ENCODE data around the gene USP12. TPM values are rescaled to one million over a fixed set of nuclear protein-coding genes. Genes with fewer than 3 reads are reported as not detected.

The USP12 gene
- total RNA-seq, 1 donor from 2014 or later: 19.1 TPM

- peaks cover 25% of the 10 kb centered on the region for H3K9me3 Mint-ChIP-seq
- TF ChIP-seq, protein P1, sequence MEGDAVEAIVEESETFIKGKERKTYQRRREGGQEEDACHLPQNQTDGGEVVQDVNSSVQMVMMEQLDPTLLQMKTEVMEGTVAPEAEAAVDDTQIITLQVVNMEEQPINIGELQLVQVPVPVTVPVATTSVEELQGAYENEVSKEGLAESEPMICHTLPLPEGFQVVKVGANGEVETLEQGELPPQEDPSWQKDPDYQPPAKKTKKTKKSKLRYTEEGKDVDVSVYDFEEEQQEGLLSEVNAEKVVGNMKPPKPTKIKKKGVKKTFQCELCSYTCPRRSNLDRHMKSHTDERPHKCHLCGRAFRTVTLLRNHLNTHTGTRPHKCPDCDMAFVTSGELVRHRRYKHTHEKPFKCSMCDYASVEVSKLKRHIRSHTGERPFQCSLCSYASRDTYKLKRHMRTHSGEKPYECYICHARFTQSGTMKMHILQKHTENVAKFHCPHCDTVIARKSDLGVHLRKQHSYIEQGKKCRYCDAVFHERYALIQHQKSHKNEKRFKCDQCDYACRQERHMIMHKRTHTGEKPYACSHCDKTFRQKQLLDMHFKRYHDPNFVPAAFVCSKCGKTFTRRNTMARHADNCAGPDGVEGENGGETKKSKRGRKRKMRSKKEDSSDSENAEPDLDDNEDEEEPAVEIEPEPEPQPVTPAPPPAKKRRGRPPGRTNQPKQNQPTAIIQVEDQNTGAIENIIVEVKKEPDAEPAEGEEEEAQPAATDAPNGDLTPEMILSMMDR (conservative IDR thresholded peaks at IDR 0.05): no peak
- no peak for DNase-seq (ENCODE audit: extremely low spot score, unreplicated experiment)
- peaks cover 24% of the 10 kb centered on the region for H3K36me3 Mint-ChIP-seq
- H3K4me3 Mint-ChIP-seq: no peak overlapping the region
- H3K27ac Mint-ChIP-seq: no peak overlapping the region
- no peaks in the 10 kb centered on the region for H3K27me3 Mint-ChIP-seq
- peaks cover 6% of the 10 kb centered on the region for H3K4me1 Mint-ChIP-seq (ENCODE audit: unreplicated experiment)
Observed at GRCh38 chr13:27159806-27160563, 11.6 kb downstream of the USP12 start.

GRCh38 chr13:27158335-27158734, 13.3 kb downstream of the USP12 start:
- Mint-ChIP-seq H3K27me3 (no peaks in the 10 kb centered on the region), H3K27ac (no peak overlapping the region), H3K9me3 (peaks cover 25% of the 10 kb centered on the region), H3K4me3 (no peak overlapping the region), H3K36me3 (peaks cover 24% of the 10 kb centered on the region), H3K4me1 (ENCODE audit: unreplicated experiment) (peaks cover 10% of the 10 kb centered on the region)
- TF ChIP-seq, protein P1 (conservative IDR thresholded peaks at IDR 0.05): no peak
- no peak for DNase-seq (ENCODE audit: extremely low spot score, unreplicated experiment)

GRCh38 chr13:27151798-27152599, 19.6 kb downstream of the USP12 start:
- Mint-ChIP-seq H3K27ac (no peak overlapping the region), H3K9me3 (peaks cover 21% of the 10 kb centered on the region), H3K4me3 (no peak overlapping the region), H3K27me3 (no peaks in the 10 kb centered on the region), H3K36me3 (peaks cover 20% of the 10 kb centered on the region), H3K4me1 (ENCODE audit: unreplicated experiment) (peaks cover 6% of the 10 kb centered on the region)
- DNase-seq (ENCODE audit: extremely low spot score, unreplicated experiment): no peak
- TF ChIP-seq, protein P1 (conservative IDR thresholded peaks at IDR 0.05): no peak

DNA sequence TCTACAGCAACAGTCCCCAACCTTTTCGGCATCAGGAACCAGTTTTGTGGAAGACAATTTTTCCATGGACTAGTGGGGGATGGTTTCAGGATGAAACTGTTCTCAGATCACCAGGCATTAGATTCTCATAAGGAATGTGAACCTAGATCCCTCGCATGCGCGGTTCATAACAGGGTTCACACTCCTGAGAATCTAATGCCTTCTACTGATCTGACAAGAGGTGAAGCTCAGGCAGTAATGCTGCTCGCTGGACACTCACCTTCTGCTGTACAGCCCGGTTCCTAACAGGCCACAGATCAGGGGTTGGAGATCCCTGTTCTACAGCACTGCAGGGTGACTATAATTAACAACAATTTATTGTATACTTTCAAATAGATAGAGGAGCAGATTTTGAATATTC, 21.9 kb downstream of the USP12 start:
- DNase-seq (ENCODE audit: extremely low spot score, unreplicated experiment): no peak
- H3K27ac Mint-ChIP-seq: no peak overlapping the region
- no peak overlapping the region for H3K4me3 Mint-ChIP-seq
- no peaks in the 10 kb centered on the region for H3K27me3 Mint-ChIP-seq
- H3K9me3 Mint-ChIP-seq: peaks cover 9% of the 10 kb centered on the region
- peaks cover 6% of the 10 kb centered on the region for H3K4me1 Mint-ChIP-seq (ENCODE audit: unreplicated experiment)
- peaks cover 16% of the 10 kb centered on the region for H3K36me3 Mint-ChIP-seq
- TF ChIP-seq, protein P1 (conservative IDR thresholded peaks at IDR 0.05): no peak

- H3K4me3 Mint-ChIP-seq: no peak overlapping the region
- peaks cover 9% of the 10 kb centered on the region for H3K9me3 Mint-ChIP-seq
- H3K4me1 Mint-ChIP-seq (ENCODE audit: unreplicated experiment): peaks cover 5% of the 10 kb centered on the region
- no peak for DNase-seq (ENCODE audit: extremely low spot score, unreplicated experiment)
- H3K27me3 Mint-ChIP-seq: no peaks in the 10 kb centered on the region
- H3K36me3 Mint-ChIP-seq: peaks cover 16% of the 10 kb centered on the region
- TF ChIP-seq, protein P1 (conservative IDR thresholded peaks at IDR 0.05): no peak
- no peak overlapping the region for H3K27ac Mint-ChIP-seq
Observed at GRCh38 chr13:27148900-27149299, 22.7 kb downstream of the USP12 start.
